HS-5 (cell line): ENCODE measurements around the gene GLCCI1.
A peak's percentile ranks its signal among the peaks of the same experiment; 100 is the strongest.
"Not testable (repeated sequence)": the region's sequence is repeated elsewhere in the genome, so short reads cannot be mapped to it uniquely, and the experiment has no call there.

Source experiments
- DNase-seq: peaks from one replicate; pipeline ENCODE4 v3.0.0-alpha.2; 2012; ENCODE audit warnings: low read depth

GLCCI1 gene

GRCh38 chr7:8051373-8051772 lies 82.8 kb downstream of the GLCCI1 start:
- no peak for DNase-seq

- DNase-seq, result no peak
These were observed 83.4 kb downstream of the GLCCI1 start for GRCh38 chr7:8051998-8052397.

GRCh38 chr7:8052824-8053223 lies 84.2 kb downstream of the GLCCI1 start:
- no peak for DNase-seq

- DNase-seq, result no peak
These were observed 87.8 kb downstream of the GLCCI1 start for GRCh38 chr7:8056439-8056838.

GRCh38 chr7:8057566-8057965 lies 89.0 kb downstream of the GLCCI1 start:
- no peak for DNase-seq

DNA sequence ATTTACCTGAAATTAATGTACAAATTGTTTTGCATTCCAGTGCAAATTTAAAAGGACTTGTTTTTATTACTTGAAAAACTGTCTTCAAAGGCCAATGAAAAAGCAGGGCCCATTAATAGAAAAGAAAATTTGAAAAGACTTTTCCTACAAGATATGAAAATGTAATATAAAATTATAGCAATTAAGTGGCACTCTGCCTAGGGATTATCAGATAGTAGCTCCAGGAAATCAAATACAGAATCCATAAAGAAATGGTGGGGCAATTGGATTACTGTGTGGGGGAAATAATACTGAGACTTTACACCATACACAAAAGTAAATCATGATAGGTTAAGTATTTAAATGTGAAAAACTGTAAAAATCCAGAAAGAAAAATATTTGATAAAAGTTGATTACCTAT lies 89.7 kb downstream of the GLCCI1 start:
- DNase-seq, result no peak

DNA sequence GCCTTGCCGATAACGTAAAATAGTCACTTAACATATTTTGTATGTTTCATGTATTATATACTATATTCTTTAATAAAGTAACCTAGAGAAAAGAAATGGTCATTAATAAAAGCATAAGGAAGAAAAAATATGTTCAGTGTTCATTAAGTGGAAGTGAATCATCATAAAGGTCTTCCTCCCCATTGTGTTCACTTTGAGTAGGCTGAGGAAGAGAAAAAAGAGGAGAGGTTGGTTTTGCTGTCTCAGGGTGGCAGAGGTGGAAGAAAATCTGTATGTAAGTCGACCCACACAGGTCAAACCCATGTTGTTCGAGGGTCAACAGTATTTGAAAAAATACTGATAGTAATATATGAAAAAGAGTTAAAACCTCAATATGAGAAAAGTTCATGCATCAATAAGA lies 90.3 kb downstream of the GLCCI1 start:
- no peak for DNase-seq

GRCh38 chr7:8060241-8060640 lies 91.6 kb downstream of the GLCCI1 start:
- DNase-seq, result no peak

GRCh38 chr7:8063300-8063699 lies 94.7 kb downstream of the GLCCI1 start:
- DNase-seq, result not testable (repeated sequence)

DNA sequence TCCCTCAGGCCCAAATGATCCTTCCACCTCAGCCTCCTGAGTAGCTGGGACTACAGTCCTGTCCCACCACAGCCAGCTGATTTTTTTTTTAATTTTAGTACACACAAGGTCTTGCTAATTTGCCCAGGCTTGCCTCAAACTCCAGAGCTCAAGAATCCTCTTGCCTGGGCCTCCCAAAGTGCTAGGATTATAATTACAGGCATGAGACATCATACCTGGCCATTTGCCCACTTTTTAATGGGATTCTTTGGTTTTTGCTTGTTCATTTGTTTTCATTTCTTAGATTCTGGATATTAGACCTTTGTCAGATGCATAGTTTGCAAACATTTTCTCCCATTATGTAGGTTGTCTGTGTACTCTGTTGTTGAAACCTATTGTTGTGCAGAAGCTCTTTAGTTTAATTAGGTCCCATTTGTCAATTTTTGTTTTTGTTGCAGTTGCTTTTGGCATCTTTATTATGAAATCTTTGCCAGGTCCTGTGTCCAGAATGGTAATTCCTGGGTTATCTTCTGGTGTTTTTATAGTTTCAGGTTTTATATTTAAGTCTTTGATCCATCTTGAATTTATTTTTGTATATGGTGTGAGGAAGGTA lies 95.2 kb downstream of the GLCCI1 start:
- DNase-seq, result no peak

DNA sequence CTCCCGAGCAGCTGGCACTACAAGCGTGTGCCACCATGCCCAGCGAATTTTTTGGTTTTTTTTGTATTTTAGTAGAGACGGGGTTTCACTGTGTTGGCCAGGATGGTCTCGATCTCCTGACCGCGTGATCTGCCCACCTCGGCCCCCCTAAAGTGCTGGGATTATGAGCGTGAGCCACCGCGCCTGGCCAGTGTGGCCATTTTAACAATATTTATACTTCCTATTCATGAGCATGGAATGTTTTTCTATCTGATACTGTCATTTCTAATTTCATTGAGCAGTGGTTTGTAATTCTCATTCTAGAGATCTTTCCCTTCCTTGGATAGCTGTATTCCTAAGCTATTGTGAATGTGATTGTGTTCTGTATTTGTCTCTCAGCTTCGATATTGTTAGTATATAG lies 96.2 kb downstream of the GLCCI1 start:
- no peak for DNase-seq

GRCh38 chr7:8065356-8065813 lies 96.8 kb downstream of the GLCCI1 start:
- DNase-seq, result peak; percentile 64

DNA sequence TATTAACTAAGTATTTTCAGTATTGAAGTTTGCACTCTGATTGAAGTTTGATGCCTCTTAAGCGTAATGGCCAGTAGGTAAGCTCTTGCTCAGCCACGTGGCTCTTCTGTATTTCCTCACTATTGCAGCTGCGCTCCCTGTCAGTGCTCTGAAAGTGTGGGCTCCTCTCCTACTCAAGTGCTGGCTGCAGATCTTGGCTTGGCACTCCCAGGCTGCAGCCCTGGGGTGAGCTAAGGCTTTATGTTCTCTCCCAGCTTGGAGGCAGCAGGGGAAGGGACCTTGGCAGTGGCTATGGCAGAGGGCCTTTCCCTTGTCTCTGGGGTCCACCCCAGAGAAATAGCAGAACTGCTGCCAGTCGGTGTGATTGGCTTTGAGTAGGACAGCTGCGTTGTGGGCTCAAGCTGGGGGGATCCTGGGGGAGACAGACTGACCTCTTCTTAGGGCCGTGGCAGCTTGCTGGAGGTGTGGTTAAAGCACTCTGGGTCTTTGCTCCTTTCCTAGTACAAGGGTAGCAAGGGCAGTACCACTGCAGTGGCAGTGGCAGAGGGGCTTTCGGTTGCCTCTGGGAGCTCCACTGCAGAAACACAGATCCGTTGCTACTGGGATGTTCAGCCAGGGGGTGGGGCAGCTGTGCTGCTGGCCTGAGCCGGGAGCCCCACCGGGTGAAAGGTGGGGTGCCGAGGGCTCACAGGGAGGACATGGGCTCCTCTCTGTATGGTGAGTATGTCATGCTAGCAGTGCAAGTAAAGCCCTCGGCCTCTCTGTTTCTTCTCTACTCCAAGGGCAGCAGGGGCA lies 100.5 kb downstream of the GLCCI1 start:
- DNase-seq, result no peak

DNA sequence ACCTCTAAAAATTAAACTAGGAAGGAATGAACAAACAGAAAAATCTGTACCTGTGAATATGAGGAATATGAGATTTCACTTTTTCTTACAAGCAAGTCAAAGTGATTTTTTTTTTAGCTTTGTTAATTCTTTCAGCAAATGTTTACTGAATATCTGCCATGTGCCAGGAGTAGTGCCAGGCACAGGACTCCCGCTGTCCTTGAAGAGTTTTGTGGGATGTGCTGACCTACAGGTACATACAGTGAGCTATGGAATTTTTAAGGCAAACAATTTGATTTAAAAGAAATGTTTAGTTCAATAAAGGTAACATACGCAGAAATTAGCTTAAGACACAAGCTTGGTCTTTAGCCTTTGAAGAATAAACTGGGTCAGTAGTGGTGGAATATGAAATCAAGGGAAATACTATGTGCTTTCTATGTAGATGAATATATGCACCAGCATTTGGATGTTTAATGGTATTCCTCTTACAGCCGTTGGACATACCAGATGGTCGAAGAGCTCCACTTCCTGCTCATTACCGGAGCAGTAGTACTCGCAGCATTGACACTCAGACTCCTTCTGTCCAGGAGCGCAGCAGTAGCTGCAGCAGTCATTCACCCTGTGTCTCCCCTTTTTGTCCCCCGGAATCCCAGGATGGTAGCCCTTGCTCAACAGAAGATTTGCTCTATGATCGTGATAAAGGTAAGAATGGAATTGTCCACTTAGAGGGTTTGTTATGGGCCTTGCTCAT lies 102.0 kb downstream of the GLCCI1 start:
- DNase-seq, result no peak

GRCh38 chr7:8078418-8078817 lies 109.8 kb downstream of the GLCCI1 start:
- DNase-seq, result no peak

DNA sequence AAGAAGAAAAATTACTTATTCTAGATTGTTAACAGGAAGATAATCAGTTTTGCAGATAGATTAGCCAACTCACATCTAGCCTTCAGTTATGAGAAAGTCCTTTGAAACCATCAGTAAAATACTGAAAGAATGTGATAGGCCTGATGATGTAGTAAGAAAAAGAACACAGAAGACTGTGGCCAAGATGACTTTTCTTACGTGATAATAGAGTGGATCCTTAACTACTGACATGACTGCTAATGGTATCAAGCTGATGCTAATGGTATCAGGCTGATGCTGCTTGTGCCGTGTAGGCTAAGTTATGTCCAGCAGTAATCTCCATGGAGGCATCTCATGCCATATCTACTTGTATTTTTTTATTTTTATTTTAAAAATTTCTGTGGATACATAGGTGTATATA lies 114.2 kb downstream of the GLCCI1 start:
- DNase-seq, result no peak

- DNase-seq, result no peak
These were observed 116.2 kb downstream of the GLCCI1 start for GRCh38 chr7:8084836-8085235.

DNA sequence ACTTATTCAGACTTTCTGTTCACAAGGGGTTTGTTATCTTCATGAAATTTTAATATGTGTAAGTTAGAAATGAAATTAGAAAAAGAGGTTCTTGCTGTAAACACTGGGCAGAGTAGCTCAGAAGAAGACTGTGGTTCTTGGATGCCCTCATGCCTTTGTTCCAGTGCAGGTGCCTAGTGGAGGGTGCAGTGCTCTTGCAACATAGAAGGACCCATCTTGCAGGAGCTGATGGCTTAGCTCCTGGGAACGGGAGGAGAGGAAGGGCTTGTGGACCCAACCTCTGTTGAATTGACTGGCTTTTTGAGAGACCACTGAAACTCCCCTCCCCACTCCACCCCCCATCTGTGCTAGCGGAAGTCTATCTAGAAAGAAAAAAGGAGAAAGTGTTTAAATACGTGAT lies 116.8 kb downstream of the GLCCI1 start:
- DNase-seq, result no peak

- DNase-seq, result no peak
These were observed 117.6 kb downstream of the GLCCI1 start for GRCh38 chr7:8086239-8086638.

GRCh38 chr7:8089036-8089780 lies 120.6 kb downstream of the GLCCI1 start:
- no peak for DNase-seq

- no peak for DNase-seq
These were observed 123.5 kb downstream of the GLCCI1 start for GRCh38 chr7:8092140-8092539.
